Breast epithelium (tissue), 3 donors: ENCODE data around the gene NRG3.

Experiments used
- POLR2A ChIP-seq: fragments of 450-650 bp; IDR thresholded peaks from one replicate; pipeline ENCODE4 v1.6.1; 2016; ENCODE audit warnings: antibody characterized with exemption, mild to moderate bottlenecking, moderate library complexity
- TF ChIP-seq, protein P1 (sequence below), 3 donors: fragments of 450-650 bp; IDR thresholded peaks; one replicate each; pipeline ENCODE4 v1.5.1; 2016 to 2017; ENCODE audit warnings: antibody characterized with exemption in 3 of 3, mild to moderate bottlenecking in 3 of 3, moderate library complexity in 3 of 3

GRCh38 chr10:82294874-82295378, 419.9 kb downstream of the NRG3 start:
- TF ChIP-seq, protein P1, sequence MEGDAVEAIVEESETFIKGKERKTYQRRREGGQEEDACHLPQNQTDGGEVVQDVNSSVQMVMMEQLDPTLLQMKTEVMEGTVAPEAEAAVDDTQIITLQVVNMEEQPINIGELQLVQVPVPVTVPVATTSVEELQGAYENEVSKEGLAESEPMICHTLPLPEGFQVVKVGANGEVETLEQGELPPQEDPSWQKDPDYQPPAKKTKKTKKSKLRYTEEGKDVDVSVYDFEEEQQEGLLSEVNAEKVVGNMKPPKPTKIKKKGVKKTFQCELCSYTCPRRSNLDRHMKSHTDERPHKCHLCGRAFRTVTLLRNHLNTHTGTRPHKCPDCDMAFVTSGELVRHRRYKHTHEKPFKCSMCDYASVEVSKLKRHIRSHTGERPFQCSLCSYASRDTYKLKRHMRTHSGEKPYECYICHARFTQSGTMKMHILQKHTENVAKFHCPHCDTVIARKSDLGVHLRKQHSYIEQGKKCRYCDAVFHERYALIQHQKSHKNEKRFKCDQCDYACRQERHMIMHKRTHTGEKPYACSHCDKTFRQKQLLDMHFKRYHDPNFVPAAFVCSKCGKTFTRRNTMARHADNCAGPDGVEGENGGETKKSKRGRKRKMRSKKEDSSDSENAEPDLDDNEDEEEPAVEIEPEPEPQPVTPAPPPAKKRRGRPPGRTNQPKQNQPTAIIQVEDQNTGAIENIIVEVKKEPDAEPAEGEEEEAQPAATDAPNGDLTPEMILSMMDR (IDR thresholded peaks at IDR 0.05): no peak
- no peak for TF ChIP-seq POLR2A
